ENCODE data around the gene UBXN11. TPM values are rescaled to one million over a fixed set of nuclear protein-coding genes. Genes with fewer than 3 reads are reported as not detected.

The UBXN11 gene
- total and polyA plus RNA-seq, 2 of the 13 experiments (the other 11 are each of a cell fraction or from before 2014, with no cell fraction given) = 9.3 to 10.4 TPM

GRCh38 chr1:26234644-26235370 is 71.6 kb downstream of the UBXN11 start (continued):
- TF ChIP-seq ZUFSP (CRISPR knock-in tag; IDR thresholded peaks at IDR 0.05; ENCODE audit: borderline replicate concordance) (no peak), ATF2 (CRISPR knock-in tag; IDR thresholded peaks at IDR 0.05) (no peak), ZNF44 (CRISPR knock-in tag; IDR thresholded peaks at IDR 0.05) (no peak), ZNF337 (CRISPR knock-in tag; IDR thresholded peaks at IDR 0.05; ENCODE audit: borderline replicate concordance, low read depth) (no peak), ZNF761 (CRISPR knock-in tag; conservative IDR thresholded peaks at IDR 0.05) (no peak), U2AF1 (optimal IDR thresholded peaks at IDR 0.05; ENCODE audit: low read depth, low read length) (peak; percentile 66), HMGA1 (CRISPR knock-in tag; conservative IDR thresholded peaks at IDR 0.05) (no peak), MLXIP (CRISPR knock-in tag; IDR thresholded peaks at IDR 0.05; ENCODE audit: borderline replicate concordance) (no peak), CREB3 (CRISPR knock-in tag; IDR thresholded peaks at IDR 0.05) (no peak), UBTF (CRISPR knock-in tag; IDR thresholded peaks at IDR 0.05) (peak; percentile 5; the same call in 1 of the 2 replicates), ZBTB8A (CRISPR knock-in tag; IDR thresholded peaks at IDR 0.05; ENCODE audit: borderline replicate concordance, low read depth) (no peak), NCOA5 (CRISPR knock-in tag; IDR thresholded peaks at IDR 0.05) (no peak), ERF (CRISPR knock-in tag; IDR thresholded peaks at IDR 0.05) (no peak; the same call in 1 of the 2 replicates), POGZ (CRISPR knock-in tag; IDR thresholded peaks at IDR 0.05) (no peak), MIER2 (CRISPR knock-in tag; IDR thresholded peaks at IDR 0.05) (no peak), FOXC1 (CRISPR knock-in tag; IDR thresholded peaks at IDR 0.05; ENCODE audit: borderline replicate concordance) (0 out of 2 replicates have a peak, but pooled peaks have one; percentile 8), ZNF703 (CRISPR knock-in tag; IDR thresholded peaks at IDR 0.05; ENCODE audit: borderline replicate concordance) (no peak), ZNF569 (CRISPR knock-in tag; IDR thresholded peaks at IDR 0.05; ENCODE audit: borderline replicate concordance) (no peak)
